Tibial nerve (tissue), 4 donors: Measurements from ENCODE around the gene ADAMTS8.

Source experiments
- EP300 ChIP-seq, 2 donors: sonication (generic); formaldehyde crosslinking; IDR thresholded peaks; one replicate each; pipeline ENCODE4 v1.6.1; 2017; ENCODE audit warnings: antibody characterized with exemption in 2 of 2, mild to moderate bottlenecking in 1 of 2
- POLR2A ChIP-seq, 2 donors: fragments of 450-650 bp; IDR thresholded peaks; one replicate each; pipeline ENCODE4 v1.6.1; 2017; ENCODE audit warnings: antibody characterized with exemption in 2 of 2, mild to moderate bottlenecking in 2 of 2, moderate library complexity in 2 of 2
- TF ChIP-seq, protein P1 (sequence below), 5 experiments: fragments of 200-600 bp in 3 of 5; fragments of 450-650 bp in 2 of 5; sonication (generic) in 3 of 5; IDR thresholded peaks; one replicate each; pipeline ENCODE4 v1.5.1; 2016 to 2019; ENCODE audit warnings: antibody characterized with exemption in 5 of 5, mild to moderate bottlenecking in 3 of 5, moderate library complexity in 2 of 5

DNA sequence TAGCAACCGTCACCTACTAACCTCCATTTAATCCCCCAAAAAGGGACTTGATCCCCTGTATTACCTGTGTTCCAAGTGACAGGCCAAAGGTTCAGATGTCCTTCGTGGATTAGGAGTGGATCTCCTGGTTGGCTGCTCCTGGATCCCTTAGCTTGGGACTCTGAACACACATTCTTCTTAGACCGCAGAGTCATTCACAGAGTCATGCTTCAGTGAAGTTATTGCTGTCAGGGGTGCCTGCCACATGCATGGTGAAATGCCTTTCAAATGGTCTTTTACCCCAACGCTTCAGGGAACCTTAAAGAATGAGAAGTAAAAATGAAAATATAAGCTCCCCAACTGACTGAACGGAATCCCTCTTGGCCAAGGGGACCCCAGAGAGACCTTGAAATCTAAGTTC is 49.1 kb downstream of the ADAMTS8 start:
- TF ChIP-seq, protein P1, sequence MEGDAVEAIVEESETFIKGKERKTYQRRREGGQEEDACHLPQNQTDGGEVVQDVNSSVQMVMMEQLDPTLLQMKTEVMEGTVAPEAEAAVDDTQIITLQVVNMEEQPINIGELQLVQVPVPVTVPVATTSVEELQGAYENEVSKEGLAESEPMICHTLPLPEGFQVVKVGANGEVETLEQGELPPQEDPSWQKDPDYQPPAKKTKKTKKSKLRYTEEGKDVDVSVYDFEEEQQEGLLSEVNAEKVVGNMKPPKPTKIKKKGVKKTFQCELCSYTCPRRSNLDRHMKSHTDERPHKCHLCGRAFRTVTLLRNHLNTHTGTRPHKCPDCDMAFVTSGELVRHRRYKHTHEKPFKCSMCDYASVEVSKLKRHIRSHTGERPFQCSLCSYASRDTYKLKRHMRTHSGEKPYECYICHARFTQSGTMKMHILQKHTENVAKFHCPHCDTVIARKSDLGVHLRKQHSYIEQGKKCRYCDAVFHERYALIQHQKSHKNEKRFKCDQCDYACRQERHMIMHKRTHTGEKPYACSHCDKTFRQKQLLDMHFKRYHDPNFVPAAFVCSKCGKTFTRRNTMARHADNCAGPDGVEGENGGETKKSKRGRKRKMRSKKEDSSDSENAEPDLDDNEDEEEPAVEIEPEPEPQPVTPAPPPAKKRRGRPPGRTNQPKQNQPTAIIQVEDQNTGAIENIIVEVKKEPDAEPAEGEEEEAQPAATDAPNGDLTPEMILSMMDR (IDR thresholded peaks at IDR 0.05) = no peak
- TF ChIP-seq POLR2A (IDR thresholded peaks at IDR 0.05) (no peak), EP300 (IDR thresholded peaks at IDR 0.05) (no peak)
